Suprapubic skin (tissue), 4 donors: ENCODE measurements around the gene MYO3A. TPM values are rescaled to one million over a fixed set of nuclear protein-coding genes. Genes with fewer than 3 reads are reported as not detected.

Experiments used
- DNase-seq, 2 donors: peaks; one replicate each; pipeline ENCODE4 v3.0.0-alpha.2; 2019; ENCODE audit warnings: low spot score in 2 of 2
- H3K27ac ChIP-seq: fragments of 200-600 bp; sonication (generic); one replicate; pipeline ENCODE4 v1.5.1; 2019
- H3K27me3 ChIP-seq: fragments of 200-600 bp; sonication (generic); one replicate; pipeline ENCODE4 v1.5.1; 2019
- H3K36me3 ChIP-seq: fragments of 200-600 bp; sonication (generic); one replicate; pipeline ENCODE4 v1.5.1; 2019
- H3K4me1 ChIP-seq: fragments of 200-600 bp; sonication (generic); one replicate; pipeline ENCODE4 v1.5.1; 2019
- H3K4me3 ChIP-seq: fragments of 200-600 bp; sonication (generic); one replicate; pipeline ENCODE4 v1.5.1; 2019; ENCODE audit warnings: mild to moderate bottlenecking
- H3K9me3 ChIP-seq: fragments of 200-600 bp; sonication (generic); one replicate; pipeline ENCODE4 v1.5.1; 2019
- CTCF ChIP-seq, 2 donors: fragments of 200-600 bp in 1 of 2; fragments of 450-650 bp in 1 of 2; sonication (generic) in 1 of 2; IDR thresholded peaks; one replicate each; pipeline ENCODE4 v1.5.1; 2016 to 2019; ENCODE audit warnings: antibody characterized with exemption in 2 of 2, mild to moderate bottlenecking in 1 of 2, moderate library complexity in 1 of 2
- EP300 ChIP-seq: sonication (generic); formaldehyde crosslinking; IDR thresholded peaks from one replicate; pipeline ENCODE4 v1.6.1; 2017; ENCODE audit warnings: antibody characterized with exemption
- POLR2A ChIP-seq, 2 donors: fragments of 450-650 bp; IDR thresholded peaks; one replicate each; pipeline ENCODE4 v1.6.1; 2017; ENCODE audit warnings: antibody characterized with exemption in 2 of 2, mild to moderate bottlenecking in 2 of 2, moderate library complexity in 2 of 2
- POLR2AphosphoS5 ChIP-seq, 3 donors: sonication (generic); formaldehyde crosslinking; IDR thresholded peaks; one replicate each; pipeline ENCODE4 v1.6.1; 2017; ENCODE audit warnings: antibody characterized with exemption in 3 of 3
- WGBS: methylation state at CpG from one replicate; pipeline ENCODE4 v1.1.5; 2018; 5-methylcytosine and 5-hydroxymethylcytosine counted together
- total RNA-seq, 4 donors: library from RNA; depleted of rRNA; stranded (reverse); fragments of >200 nt; gene quantifications; one replicate each; pipeline ENCODE4 v1.1.0, GENCODE V29; 2016

Gene MYO3A
- total RNA-seq, 4 donors from 2014 or later, result 1.4 to 8.1 (median 3.9) TPM

DNA sequence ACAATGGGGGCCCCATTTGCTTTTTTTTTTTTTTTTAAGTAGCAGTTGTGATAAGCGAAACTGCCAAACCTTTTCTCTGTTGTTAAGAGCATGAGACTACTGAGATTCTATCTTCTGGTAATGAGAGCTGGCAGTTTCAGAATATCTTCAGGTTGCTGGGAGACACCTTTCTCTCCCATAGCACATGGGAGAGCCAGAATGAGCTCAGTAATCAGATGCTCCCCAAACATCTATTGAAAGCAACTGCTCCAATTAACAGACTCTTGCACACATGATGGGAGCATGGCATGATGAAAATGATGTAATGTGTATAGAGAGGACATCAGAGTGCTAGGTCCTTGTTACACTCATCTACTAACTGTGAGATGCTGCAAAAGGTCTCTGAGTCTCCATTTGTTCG, 18.8 kb downstream of the MYO3A start:
- TF ChIP-seq CTCF (IDR thresholded peaks at IDR 0.05), result no peak
- no peak for TF ChIP-seq EP300
- TF ChIP-seq POLR2AphosphoS5 (IDR thresholded peaks at IDR 0.05), result no peak
- TF ChIP-seq POLR2A (IDR thresholded peaks at IDR 0.05), result no peak
- Histone ChIP-seq H3K4me1 (no peaks in the 10 kb centered on the region), H3K9me3 (no peaks in the 10 kb centered on the region), H3K36me3 (no peaks in the 10 kb centered on the region), H3K27me3 (no peaks in the 10 kb centered on the region), H3K27ac (no peak overlapping the region), H3K4me3 (no peak overlapping the region)
- WGBS, result 80% methylated on average over 2 of the region's 2 CpGs
- DNase-seq, result no peak

GRCh38 chr10:25954851-25955250, 20.8 kb downstream of the MYO3A start:
- TF ChIP-seq CTCF (IDR thresholded peaks at IDR 0.05) (no peak), POLR2A (IDR thresholded peaks at IDR 0.05) (no peak), EP300 (no peak), POLR2AphosphoS5 (IDR thresholded peaks at IDR 0.05) (no peak)
- WGBS, result 89% methylated on average over 1 of the region's 1 CpG

DNA sequence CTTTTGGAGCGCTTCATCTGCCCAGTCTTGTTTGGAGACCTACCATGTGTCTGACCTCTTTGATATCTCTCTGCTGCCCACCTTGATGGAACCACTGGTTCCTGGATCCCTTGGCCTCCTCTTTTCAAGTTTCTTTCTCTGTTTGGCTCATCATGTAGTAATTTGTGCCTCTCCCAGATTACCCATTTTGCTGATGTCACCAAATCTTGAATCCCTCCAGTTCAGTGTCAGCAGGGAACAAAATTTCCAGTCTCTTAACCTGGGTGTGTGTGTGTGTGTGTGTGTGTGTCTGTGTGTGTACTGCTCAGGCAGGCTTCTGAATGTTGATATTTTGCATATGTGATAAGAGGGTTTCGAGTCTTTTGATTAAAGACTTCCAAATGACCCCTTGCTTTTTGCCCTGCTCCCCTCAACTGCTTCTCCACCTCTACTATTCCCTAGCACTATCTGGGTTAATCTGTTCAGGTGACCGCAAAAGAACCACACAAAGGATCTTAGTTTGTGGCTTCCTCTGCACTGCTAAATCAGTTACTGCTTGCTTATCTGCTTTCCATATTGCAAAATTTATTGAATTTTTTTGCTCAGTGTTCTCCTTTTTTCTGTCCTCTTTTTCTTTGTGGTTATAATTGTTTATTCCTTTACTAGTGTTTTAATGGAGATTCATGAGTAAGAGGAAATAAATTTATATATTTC, 25.7 kb downstream of the MYO3A start:
- Histone ChIP-seq H3K9me3 (no peaks in the 10 kb centered on the region), H3K27me3 (no peaks in the 10 kb centered on the region), H3K36me3 (no peaks in the 10 kb centered on the region), H3K27ac (no peak overlapping the region), H3K4me1 (no peaks in the 10 kb centered on the region), H3K4me3 (no peak overlapping the region)
- 91% methylated on average over 3 of the region's 3 CpGs for WGBS
- TF ChIP-seq POLR2AphosphoS5 (IDR thresholded peaks at IDR 0.05) (no peak), CTCF (IDR thresholded peaks at IDR 0.05) (no peak), EP300 (no peak), POLR2A (IDR thresholded peaks at IDR 0.05) (no peak)
- no peak for DNase-seq

More at GRCh38 chr10:25954851-25955250, 20.8 kb downstream of the MYO3A start:
- H3K9me3 ChIP-seq, result no peaks in the 10 kb centered on the region
- no peaks in the 10 kb centered on the region for H3K27me3 ChIP-seq
- no peaks in the 10 kb centered on the region for H3K36me3 ChIP-seq
- H3K4me3 ChIP-seq, result no peak overlapping the region
- DNase-seq, result no peak
- no peaks in the 10 kb centered on the region for H3K4me1 ChIP-seq
- H3K27ac ChIP-seq, result no peak overlapping the region

GRCh38 chr10:25965584-25965983, 31.6 kb downstream of the MYO3A start:
- no peak for TF ChIP-seq POLR2A (IDR thresholded peaks at IDR 0.05)
- TF ChIP-seq EP300, result no peak
- no peak for TF ChIP-seq CTCF (IDR thresholded peaks at IDR 0.05)
- no peak for TF ChIP-seq POLR2AphosphoS5 (IDR thresholded peaks at IDR 0.05)
- 86% methylated on average over 4 of the region's 4 CpGs for WGBS
- no peaks in the 10 kb centered on the region for H3K36me3 ChIP-seq

DNA sequence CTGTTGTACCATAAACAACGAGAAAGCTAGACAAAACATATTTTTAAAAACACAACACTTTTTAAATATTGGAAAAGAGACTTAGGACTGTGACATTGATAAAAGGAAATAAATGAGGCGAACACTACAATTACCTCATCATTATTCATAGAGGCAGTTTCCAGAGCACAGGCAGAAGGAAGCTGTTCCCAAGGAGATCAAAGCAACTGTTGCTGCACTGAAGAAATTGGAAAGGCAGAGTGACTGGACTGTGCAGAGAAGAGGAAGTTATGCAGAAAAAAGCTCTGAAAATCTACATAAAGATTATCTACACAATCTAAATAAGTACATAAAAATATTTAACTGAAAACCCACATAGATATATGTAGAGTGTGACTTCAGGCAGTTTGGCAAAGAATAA, 32.8 kb downstream of the MYO3A start:
- TF ChIP-seq EP300 (no peak), POLR2AphosphoS5 (IDR thresholded peaks at IDR 0.05) (no peak), POLR2A (IDR thresholded peaks at IDR 0.05) (no peak)
- Histone ChIP-seq H3K27me3 (no peaks in the 10 kb centered on the region), H3K27ac (no peak overlapping the region), H3K4me1 (no peaks in the 10 kb centered on the region), H3K9me3 (no peaks in the 10 kb centered on the region), H3K36me3 (no peaks in the 10 kb centered on the region), H3K4me3 (no peak overlapping the region)
- 67% methylated on average over 2 of the region's 2 CpGs for WGBS
- no peak for DNase-seq

More at GRCh38 chr10:25965584-25965983, 31.6 kb downstream of the MYO3A start:
- no peak for DNase-seq
- Histone ChIP-seq H3K4me1 (no peaks in the 10 kb centered on the region), H3K27me3 (no peaks in the 10 kb centered on the region), H3K27ac (no peak overlapping the region), H3K9me3 (no peaks in the 10 kb centered on the region), H3K4me3 (no peak overlapping the region)
